Measurements from ENCODE around the gene CCDC154. TPM values are rescaled to one million over a fixed set of nuclear protein-coding genes. Genes with fewer than 3 reads are reported as not detected.

The CCDC154 gene
- total and polyA plus RNA-seq, 2 of the 4 experiments (the other 2 are of a cell fraction): 0.09 TPM; not detected in 1

GRCh38 chr16:1459967-1460366 is 15.6 kb upstream of the CCDC154 start:
- ChIA-PET POLR2A (ENCODE audit: unreplicated experiment) (no interaction called here), CTCF (no interaction called here)
- ATAC-seq (ENCODE audit: low read depth) (no peak), DNase-seq (no peak)
- Histone ChIP-seq H2BK120ac (ENCODE audit: low read depth, low read length) (no peak overlapping the region), H4K20me1 (ENCODE audit: insufficient read depth, low read length) (no peaks in the 10 kb centered on the region; the same call in 1 of the 2 replicates), H3K23ac (ENCODE audit: low read depth, low read length) (no peak overlapping the region), H2AK9ac (replicated peaks; ENCODE audit: low read depth, low read length, poor library complexity) (no peak overlapping the region), H3K4me3 (ENCODE audit: insufficient read depth, low read depth, low read length) (no peak overlapping the region), H3K56ac (ENCODE audit: extremely low read depth, insufficient read depth, low read length) (no peak overlapping the region), H2BK15ac (ENCODE audit: low read depth, low read length) (no peak overlapping the region), H3K36me3 (ENCODE audit: control insufficient read depth, insufficient read depth, low read length) (peaks cover 46% of the 10 kb centered on the region), H4K8ac (ENCODE audit: low read depth in 2 of 2, low read length in 2 of 2) (no peak overlapping the region), H3K14ac (replicated peaks; ENCODE audit: low read depth, low read length) (no peak overlapping the region), H2BK20ac (ENCODE audit: low read depth, low read length) (no peak overlapping the region), H4K5ac (ENCODE audit: low read depth, low read length) (no peak overlapping the region), H3K27me3 (ENCODE audit: control insufficient read depth, insufficient read depth, low read length) (no peaks in the 10 kb centered on the region), H3K4ac (ENCODE audit: low read depth, low read length) (no peak overlapping the region), H3K27ac (ENCODE audit: insufficient read depth, low read length) (no peak overlapping the region), H3K9ac (ENCODE audit: low read depth, low read length) (no peak overlapping the region), H2BK5ac (ENCODE audit: low read depth, low read length, poor library complexity, severe bottlenecking) (no peak overlapping the region), H4K91ac (ENCODE audit: insufficient read depth, low read depth, low read length) (no peak overlapping the region), H3K79me1 (ENCODE audit: low read depth in 1 of 2, low read length in 2 of 2) (peaks cover 0 to 7% of the 10 kb centered on the region in 2 experiments; a peak in 1 of 4 replicates), H2AFZ (replicated peaks; ENCODE audit: low read length, poor library complexity) (no peak overlapping the region), H3K9me1 (ENCODE audit: insufficient read depth, low read length) (no peaks in the 10 kb centered on the region), H3K9me3 (ENCODE audit: control insufficient read depth, insufficient read depth, low read length) (no peaks in the 10 kb centered on the region), H3K18ac (ENCODE audit: low read depth, low read length) (no peak overlapping the region), H3K4me1 (ENCODE audit: control insufficient read depth, insufficient read depth, low read length) (no peaks in the 10 kb centered on the region), H3K4me2 (ENCODE audit: low read depth, low read length) (no peak overlapping the region), H2AK5ac (ENCODE audit: low read depth, low read length) (no peak overlapping the region)
- no peak for TF ChIP-seq BHLHE40 (IDR thresholded peaks at IDR 0.05; ENCODE audit: low read depth, low read length)
- TF ChIP-seq, protein P1, sequence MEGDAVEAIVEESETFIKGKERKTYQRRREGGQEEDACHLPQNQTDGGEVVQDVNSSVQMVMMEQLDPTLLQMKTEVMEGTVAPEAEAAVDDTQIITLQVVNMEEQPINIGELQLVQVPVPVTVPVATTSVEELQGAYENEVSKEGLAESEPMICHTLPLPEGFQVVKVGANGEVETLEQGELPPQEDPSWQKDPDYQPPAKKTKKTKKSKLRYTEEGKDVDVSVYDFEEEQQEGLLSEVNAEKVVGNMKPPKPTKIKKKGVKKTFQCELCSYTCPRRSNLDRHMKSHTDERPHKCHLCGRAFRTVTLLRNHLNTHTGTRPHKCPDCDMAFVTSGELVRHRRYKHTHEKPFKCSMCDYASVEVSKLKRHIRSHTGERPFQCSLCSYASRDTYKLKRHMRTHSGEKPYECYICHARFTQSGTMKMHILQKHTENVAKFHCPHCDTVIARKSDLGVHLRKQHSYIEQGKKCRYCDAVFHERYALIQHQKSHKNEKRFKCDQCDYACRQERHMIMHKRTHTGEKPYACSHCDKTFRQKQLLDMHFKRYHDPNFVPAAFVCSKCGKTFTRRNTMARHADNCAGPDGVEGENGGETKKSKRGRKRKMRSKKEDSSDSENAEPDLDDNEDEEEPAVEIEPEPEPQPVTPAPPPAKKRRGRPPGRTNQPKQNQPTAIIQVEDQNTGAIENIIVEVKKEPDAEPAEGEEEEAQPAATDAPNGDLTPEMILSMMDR (conservative IDR thresholded peaks at IDR 0.05; ENCODE audit: low read depth, low read length): no peak
- dilution Hi-C loops (cut with HindIII; ENCODE audit: low sequenced_read_pairs, unreplicated experiment) (no loop called here), in situ Hi-C loops (cut with MboI; ENCODE audit: low sequenced_read_pairs) (no loop called here), intact Hi-C loops (cut with micrococcal nuclease) (no loop called here)
- no TSS peak for BruUV-seq (replicated peaks)
- WGBS, 2 experiments (ENCODE audit: extremely low coverage in 2 of 2, insufficient read length in 1 of 2): 100% methylated on average over 2 of the region's 10 CpGs; no CpG with 5 or more reads in 1 of the 2 experiments

Data from IMR-90 (cell line).